Suprapubic skin (tissue), 4 donors: ENCODE results near the gene HORMAD2.

Experiments used
- EP300 ChIP-seq: sonication (generic); formaldehyde crosslinking; IDR thresholded peaks from one replicate; pipeline ENCODE4 v1.6.1; 2017; ENCODE audit warnings: antibody characterized with exemption
- POLR2A ChIP-seq, 2 donors: fragments of 450-650 bp; IDR thresholded peaks; one replicate each; pipeline ENCODE4 v1.6.1; 2017; ENCODE audit warnings: antibody characterized with exemption in 2 of 2, mild to moderate bottlenecking in 2 of 2, moderate library complexity in 2 of 2
- POLR2AphosphoS5 ChIP-seq, 3 donors: sonication (generic); formaldehyde crosslinking; IDR thresholded peaks; one replicate each; pipeline ENCODE4 v1.6.1; 2017; ENCODE audit warnings: antibody characterized with exemption in 3 of 3
- TF ChIP-seq, protein P1 (sequence below), 2 donors: fragments of 200-600 bp in 1 of 2; fragments of 450-650 bp in 1 of 2; sonication (generic) in 1 of 2; IDR thresholded peaks; one replicate each; pipeline ENCODE4 v1.5.1; 2016 to 2019; ENCODE audit warnings: antibody characterized with exemption in 2 of 2, mild to moderate bottlenecking in 1 of 2, moderate library complexity in 1 of 2

DNA sequence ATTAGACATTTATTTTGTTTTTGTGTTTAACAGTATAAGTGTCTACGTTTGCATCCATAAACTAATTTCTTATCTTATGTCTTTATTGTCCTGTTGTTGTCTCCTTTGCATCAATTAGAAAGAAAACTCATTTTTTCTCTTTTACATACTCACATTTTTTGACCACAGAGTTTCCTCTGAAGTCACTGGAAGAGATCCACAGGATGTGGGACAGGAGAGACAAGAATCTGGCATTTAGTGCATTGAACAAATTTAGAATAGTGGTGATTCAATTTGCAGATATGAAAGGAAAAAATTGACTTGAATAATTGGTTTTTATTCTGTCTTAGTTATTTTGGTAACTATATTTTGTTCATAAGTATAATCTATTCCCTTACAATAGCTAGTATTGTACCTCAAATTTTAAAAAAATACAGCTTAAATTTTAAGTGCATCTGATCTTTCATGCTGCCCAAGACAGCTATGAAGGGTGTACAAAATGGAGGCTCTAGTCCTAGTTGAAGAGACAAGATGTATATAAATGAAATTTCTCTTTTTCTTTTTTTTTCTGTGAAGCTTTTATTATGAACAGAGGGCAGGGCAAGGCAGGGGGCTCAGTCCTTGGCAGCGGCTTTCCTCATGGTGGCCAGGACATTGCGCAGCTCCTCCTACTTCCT lies 24.4 kb downstream of the HORMAD2 start:
- no peak for TF ChIP-seq EP300
- TF ChIP-seq, protein P1, sequence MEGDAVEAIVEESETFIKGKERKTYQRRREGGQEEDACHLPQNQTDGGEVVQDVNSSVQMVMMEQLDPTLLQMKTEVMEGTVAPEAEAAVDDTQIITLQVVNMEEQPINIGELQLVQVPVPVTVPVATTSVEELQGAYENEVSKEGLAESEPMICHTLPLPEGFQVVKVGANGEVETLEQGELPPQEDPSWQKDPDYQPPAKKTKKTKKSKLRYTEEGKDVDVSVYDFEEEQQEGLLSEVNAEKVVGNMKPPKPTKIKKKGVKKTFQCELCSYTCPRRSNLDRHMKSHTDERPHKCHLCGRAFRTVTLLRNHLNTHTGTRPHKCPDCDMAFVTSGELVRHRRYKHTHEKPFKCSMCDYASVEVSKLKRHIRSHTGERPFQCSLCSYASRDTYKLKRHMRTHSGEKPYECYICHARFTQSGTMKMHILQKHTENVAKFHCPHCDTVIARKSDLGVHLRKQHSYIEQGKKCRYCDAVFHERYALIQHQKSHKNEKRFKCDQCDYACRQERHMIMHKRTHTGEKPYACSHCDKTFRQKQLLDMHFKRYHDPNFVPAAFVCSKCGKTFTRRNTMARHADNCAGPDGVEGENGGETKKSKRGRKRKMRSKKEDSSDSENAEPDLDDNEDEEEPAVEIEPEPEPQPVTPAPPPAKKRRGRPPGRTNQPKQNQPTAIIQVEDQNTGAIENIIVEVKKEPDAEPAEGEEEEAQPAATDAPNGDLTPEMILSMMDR (IDR thresholded peaks at IDR 0.05): no peak
- no peak for TF ChIP-seq POLR2A (IDR thresholded peaks at IDR 0.05)
- no peak for TF ChIP-seq POLR2AphosphoS5 (IDR thresholded peaks at IDR 0.05)
